ENCODE results near the gene UBASH3B. TPM values are rescaled to one million over a fixed set of nuclear protein-coding genes. Genes with fewer than 3 reads are reported as not detected.
A peak's percentile ranks its signal among the peaks of the same experiment; 100 is the strongest.

The UBASH3B gene
- total RNA-seq, 2 experiments from 2014 or later = 24.5 to 28.6 TPM

- CTCF ChIA-PET = interaction anchor here (2.0 to 2.4 kb wide), 2 partner anchors 127 to 128 kb away, joined by 12 to 17 read pairs; no protein-coding TSS in a partner anchor
- Mint-ChIP-seq H3K27ac (no peak overlapping the region), H3K4me1 (ENCODE audit: low read depth) (peaks cover 10% of the 10 kb centered on the region), H3K27me3 (no peaks in the 10 kb centered on the region), H3K36me3 (ENCODE audit: low read depth) (no peaks in the 10 kb centered on the region), H3K4me3 (no peak overlapping the region), H3K9me3 (no peaks in the 10 kb centered on the region)
- TF ChIP-seq CTCF (IDR thresholded peaks at IDR 0.05) = no peak
- Histone ChIP-seq H3K27me3 (ENCODE audit: control insufficient read depth in 1 of 2, insufficient read depth in 2 of 2, low read length in 2 of 2) (no peaks in the 10 kb centered on the region), H3K4me1 (ENCODE audit: insufficient read depth, low read length) (no peaks in the 10 kb centered on the region), H3K9me3 (ENCODE audit: control insufficient read depth in 1 of 2, insufficient read depth in 1 of 2, low read length in 2 of 2) (no peaks in the 10 kb centered on the region), H3K36me3 (ENCODE audit: insufficient read depth, low read length) (no peaks in the 10 kb centered on the region), H3K4me3 (ENCODE audit: low read length) (no peak overlapping the region), H3K27ac (ENCODE audit: low read depth in 1 of 2, low read length in 2 of 2) (no peak overlapping the region)
- POLR2A ChIA-PET = interaction anchor here (1.3 kb wide), 1 partner anchor 154 kb away, joined by 3 read pairs; no protein-coding TSS in a partner anchor
- no peak for DNase-seq
- intact Hi-C loops (cut with DNase I, micrococcal nuclease) = loop anchor here (5.0 kb wide), 2 partner anchors 45 to 225 kb away; no protein-coding TSS in a partner anchor
- no peak for ATAC-seq (ENCODE audit: poor library complexity)
Observed at GRCh38 chr11:122627745-122628144, 27.8 kb upstream of the UBASH3B start.

- H3K9me3 ChIP-seq (ENCODE audit: control insufficient read depth in 1 of 2, insufficient read depth in 1 of 2, low read length in 2 of 2) = no peaks in the 10 kb centered on the region
- peak; percentile 65 for TF ChIP-seq CTCF (IDR thresholded peaks at IDR 0.05)
- ChIA-PET POLR2A (interaction anchor here (0.6 to 1.1 kb wide), 4 partner anchors 49 to 141 kb away, joined by 3 read pairs; no protein-coding TSS in a partner anchor), CTCF (interaction anchor here (0.6 to 2.4 kb wide), 23 partner anchors 27 to 235 kb away, joined by 3 to 17 read pairs (median 3); partner anchors contain the start of gene UBASH3B)
- Mint-ChIP-seq H3K4me3 (no peak overlapping the region), H3K36me3 (ENCODE audit: low read depth) (no peaks in the 10 kb centered on the region), H3K27me3 (no peaks in the 10 kb centered on the region), H3K9me3 (no peaks in the 10 kb centered on the region), H3K27ac (no peak overlapping the region), H3K4me1 (ENCODE audit: low read depth) (peaks cover 14% of the 10 kb centered on the region)
- peak; percentile 80 for ATAC-seq (ENCODE audit: poor library complexity)
- H3K27me3 ChIP-seq (ENCODE audit: control insufficient read depth in 1 of 2, insufficient read depth in 2 of 2, low read length in 2 of 2) = no peaks in the 10 kb centered on the region
- no peaks in the 10 kb centered on the region for H3K4me1 ChIP-seq (ENCODE audit: insufficient read depth, low read length)
- H3K4me3 ChIP-seq (ENCODE audit: low read length) = no peak overlapping the region
- intact Hi-C loops (cut with DNase I, micrococcal nuclease) = loop anchor here (1.0 to 5.0 kb wide), 3 partner anchors 47 to 223 kb away; no protein-coding TSS in a partner anchor
- no peak overlapping the region for H3K27ac ChIP-seq (ENCODE audit: low read depth in 1 of 2, low read length in 2 of 2)
- no peaks in the 10 kb centered on the region for H3K36me3 ChIP-seq (ENCODE audit: insufficient read depth, low read length)
- peak; percentile 40 to 81 (median 64) for DNase-seq
Observed at GRCh38 chr11:122628810-122629555, 26.5 kb upstream of the UBASH3B start.

GRCh38 chr11:122632181-122632824 is 23.2 kb upstream of the UBASH3B start:
- intact Hi-C loops (cut with DNase I, micrococcal nuclease) = loop anchor here (1.0 to 5.0 kb wide), 2 partner anchors 149 to 390 kb away; no protein-coding TSS in a partner anchor
- Mint-ChIP-seq H3K27me3 (no peaks in the 10 kb centered on the region), H3K27ac (no peak overlapping the region), H3K4me1 (ENCODE audit: low read depth) (peaks cover 15% of the 10 kb centered on the region), H3K9me3 (no peaks in the 10 kb centered on the region), H3K36me3 (ENCODE audit: low read depth) (no peaks in the 10 kb centered on the region), H3K4me3 (no peak overlapping the region)
- H3K27me3 ChIP-seq (ENCODE audit: control insufficient read depth in 1 of 2, insufficient read depth in 2 of 2, low read length in 2 of 2) = no peaks in the 10 kb centered on the region
- H3K4me1 ChIP-seq (ENCODE audit: insufficient read depth, low read length) = peaks cover 1% of the 10 kb centered on the region
- H3K36me3 ChIP-seq (ENCODE audit: insufficient read depth, low read length) = no peaks in the 10 kb centered on the region
- peak in 1 of 14 experiments; percentile 10 for DNase-seq
- CTCF ChIA-PET = interaction anchor here (0.9 to 3.2 kb wide), 4 partner anchors 57 to 149 kb away, joined by 3 to 12 read pairs (median 6); no protein-coding TSS in a partner anchor
- POLR2A ChIA-PET = no interaction called here
- no peak for TF ChIP-seq CTCF (IDR thresholded peaks at IDR 0.05)
- no peaks in the 10 kb centered on the region for H3K9me3 ChIP-seq (ENCODE audit: control insufficient read depth in 1 of 2, insufficient read depth in 1 of 2, low read length in 2 of 2)
- no peak overlapping the region for H3K27ac ChIP-seq (ENCODE audit: low read depth in 1 of 2, low read length in 2 of 2)
- no peak for ATAC-seq (ENCODE audit: poor library complexity)
- H3K4me3 ChIP-seq (ENCODE audit: low read length) = no peak overlapping the region

All from CD4-positive, alpha-beta T cell (primary cell).